Hematopoietic multipotent progenitor cell treated with erythropoietin and hydrocortisone succinate and interleukin-3 and kit ligand, for 15 days (in vitro differentiated cells): ENCODE data around the gene C1QL2.

Experiments used
- DNase-seq: peaks from one replicate; pipeline ENCODE4 v3.0.0-alpha.2; 2015; ENCODE audit warnings: low spot score

C1QL2 gene

DNA sequence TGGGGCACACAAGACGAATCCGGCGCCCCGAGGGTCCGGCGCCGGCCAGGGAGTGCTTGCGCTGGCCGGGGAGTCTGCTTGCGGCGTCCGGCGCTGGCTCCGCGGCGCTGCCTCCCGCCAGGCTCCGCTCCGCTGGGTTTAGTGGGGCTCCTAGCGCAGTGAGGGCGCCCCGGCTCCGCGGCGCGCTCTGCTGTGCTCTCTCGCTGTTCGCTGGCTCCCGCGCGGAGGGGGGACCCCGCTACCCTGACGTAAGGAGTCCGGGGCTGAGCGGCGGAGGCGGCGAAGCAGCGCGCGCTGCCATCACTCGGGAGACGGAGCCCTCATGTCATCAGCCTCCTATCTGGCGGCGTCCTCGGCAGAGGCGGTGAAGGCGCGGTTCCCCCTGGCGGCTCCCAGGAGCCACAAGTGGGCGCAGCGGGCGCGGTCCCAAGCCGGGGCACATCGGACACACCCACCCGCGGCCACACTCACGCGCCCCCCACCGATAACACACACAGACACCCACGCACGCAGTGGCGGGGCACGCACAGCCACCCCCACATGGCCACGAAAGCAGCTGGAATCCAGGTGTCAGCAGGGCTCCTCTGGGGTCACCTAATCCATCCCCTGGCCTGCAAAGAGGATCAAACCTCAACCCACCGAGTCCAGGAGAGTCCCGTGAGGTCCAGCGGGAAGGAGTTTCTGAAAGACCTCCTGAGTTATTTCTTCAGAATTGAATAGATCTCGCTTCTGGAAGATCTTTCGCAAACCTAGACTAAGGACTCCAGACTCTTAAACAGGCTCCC lies at the start of gene C1QL2:
Gene C1QL2, minus strand, starts transcription at position 189 of the 785 bp plus-strand sequence. CDS start 482 bp downstream, outside the sequence.
- DNase-seq, result no peak

DNA sequence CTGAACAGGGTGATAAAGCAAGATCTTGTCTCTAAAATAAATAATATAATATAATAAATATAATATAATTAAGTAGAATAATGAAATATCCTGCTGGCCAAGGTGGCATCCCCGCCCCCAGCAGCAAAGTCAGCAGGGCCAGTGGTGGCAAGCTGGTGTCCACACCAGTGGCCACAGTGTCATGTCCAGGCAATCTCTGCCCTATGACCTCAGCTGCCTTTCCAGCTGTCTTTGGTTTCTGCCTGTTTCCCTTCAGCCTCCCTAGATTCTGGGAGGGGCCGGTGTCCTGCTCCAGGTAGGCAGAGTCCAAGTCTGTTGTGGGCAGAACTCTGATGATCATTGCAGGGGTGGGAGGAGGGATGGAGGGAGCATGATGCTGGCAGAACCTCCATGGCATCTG lies 48.9 kb upstream of the C1QL2 start:
- no peak for DNase-seq

DNA sequence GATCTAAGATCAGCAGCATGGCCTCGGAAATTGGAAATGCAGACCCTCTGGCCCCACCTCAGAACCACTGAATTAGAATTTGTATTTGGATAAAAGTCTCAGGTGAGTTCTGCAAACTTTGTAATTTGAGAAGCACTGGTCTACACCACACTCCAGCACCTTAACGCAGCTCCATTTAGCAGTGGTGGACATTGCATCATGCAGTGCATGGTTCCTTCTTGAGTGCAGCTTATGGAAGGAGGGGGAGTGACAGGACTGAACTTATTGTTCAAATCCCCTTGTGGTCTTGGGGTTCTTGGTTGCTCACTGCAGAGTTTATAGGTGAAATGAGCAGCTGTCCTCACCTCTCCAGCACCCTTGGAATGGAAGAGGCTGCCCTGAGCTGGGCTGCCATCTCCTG lies 47.6 kb upstream of the C1QL2 start:
- no peak for DNase-seq

DNA sequence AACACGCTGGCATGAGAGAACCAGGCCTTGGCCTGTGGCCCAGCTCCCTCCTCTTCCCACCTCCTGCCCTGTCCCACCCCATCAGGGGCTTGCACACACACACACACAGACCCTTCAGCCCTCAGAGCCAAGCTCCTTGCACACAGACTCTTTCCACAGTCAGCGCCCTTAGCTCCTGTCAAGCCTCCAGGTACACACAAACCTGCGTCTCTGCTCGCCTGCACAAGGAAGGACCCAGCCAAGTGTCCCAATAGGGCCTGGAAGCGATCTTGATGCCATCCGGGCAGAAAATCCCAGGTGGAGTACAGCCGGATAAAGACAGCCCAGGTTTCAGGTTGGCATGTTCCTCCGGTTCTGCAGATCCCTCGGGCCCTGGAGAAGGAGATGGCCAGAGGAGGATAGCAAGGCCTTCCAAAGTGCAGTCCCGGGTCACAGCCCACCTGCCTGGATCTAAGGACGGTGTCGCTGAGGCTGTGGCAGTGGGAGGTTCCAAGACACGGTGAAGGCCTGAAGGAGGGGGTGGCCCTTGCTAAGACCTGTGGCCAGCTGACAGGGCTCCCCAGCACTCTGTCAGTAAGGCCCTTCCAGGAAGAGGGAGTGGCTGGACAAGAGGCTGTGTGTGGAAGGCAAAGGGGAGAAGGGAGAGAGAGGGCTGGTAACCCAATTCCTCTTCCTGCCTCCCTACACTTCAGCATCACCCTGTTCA lies 46.6 kb upstream of the C1QL2 start:
- DNase-seq, result no peak

DNA sequence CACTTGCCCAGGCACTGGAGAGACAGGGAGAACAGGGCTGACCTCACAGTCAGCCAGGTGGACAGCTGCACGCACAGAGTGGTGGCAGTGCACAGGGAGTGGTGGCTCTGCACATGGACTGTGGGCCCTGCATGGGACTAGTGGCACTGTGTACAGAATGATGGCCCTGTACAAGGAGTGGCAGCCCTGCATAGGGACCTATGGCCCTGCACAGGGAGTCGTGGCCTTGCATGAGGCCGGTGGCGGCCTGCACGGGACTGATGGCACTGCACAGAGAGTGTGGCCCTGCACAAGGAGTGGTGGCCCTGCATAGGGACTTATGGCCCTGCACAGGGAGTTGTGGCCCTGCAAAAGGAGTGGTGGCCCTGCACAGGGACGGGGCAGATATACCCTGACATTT lies 46.0 kb upstream of the C1QL2 start:
- no peak for DNase-seq

DNA sequence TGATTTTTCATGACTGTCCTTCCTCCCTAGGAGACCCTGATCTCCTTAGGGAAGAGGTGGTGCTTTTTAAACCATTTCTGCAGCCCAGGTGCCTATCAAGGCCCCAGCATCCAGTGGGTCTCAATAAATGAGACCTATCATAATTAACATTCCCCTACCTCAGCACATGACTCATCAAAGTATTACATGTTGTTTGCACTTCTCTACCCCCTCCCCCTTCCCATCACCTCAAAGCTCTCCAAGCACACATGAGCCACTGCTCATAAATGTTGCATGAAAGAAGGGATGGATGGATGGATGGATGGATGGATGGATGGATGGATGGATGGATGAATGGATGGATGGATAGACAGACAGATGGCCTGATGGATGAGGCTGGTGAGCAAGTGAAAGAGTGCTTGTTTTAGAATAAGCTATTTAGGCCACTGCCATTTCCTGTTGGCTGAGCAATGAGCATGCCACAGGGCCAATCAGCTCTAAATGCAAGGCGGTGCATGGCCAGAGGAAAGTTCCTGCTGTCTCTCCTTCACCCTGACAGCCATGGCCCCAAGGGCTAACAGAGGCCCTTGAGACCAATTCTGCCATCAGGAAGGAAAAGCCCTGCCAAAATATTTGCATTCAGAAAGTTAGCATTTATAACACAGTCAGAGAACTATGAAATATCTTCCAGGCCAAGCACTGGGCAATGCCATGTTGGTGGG lies 44.2 kb upstream of the C1QL2 start:
- DNase-seq, result no peak

DNA sequence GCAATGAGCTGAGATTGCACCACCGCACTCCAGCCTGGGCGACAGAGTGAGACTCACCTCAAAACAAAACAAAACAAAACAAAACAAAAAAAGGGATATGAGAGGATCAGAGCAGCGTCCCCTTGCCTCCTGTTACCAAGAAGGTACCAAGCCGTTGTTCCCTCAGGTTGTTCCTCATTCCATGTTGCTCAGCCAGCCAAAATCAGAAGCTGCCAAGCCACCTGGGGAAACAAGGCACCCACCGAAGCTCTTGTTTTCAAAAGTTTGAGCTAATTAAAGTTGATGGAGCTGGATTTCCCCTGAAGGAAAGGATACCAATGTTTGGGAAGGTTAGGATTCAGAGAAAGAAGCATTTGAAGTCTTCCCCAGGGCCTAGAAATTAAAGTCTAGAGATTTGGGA lies 43.3 kb upstream of the C1QL2 start:
- no peak for DNase-seq

DNA sequence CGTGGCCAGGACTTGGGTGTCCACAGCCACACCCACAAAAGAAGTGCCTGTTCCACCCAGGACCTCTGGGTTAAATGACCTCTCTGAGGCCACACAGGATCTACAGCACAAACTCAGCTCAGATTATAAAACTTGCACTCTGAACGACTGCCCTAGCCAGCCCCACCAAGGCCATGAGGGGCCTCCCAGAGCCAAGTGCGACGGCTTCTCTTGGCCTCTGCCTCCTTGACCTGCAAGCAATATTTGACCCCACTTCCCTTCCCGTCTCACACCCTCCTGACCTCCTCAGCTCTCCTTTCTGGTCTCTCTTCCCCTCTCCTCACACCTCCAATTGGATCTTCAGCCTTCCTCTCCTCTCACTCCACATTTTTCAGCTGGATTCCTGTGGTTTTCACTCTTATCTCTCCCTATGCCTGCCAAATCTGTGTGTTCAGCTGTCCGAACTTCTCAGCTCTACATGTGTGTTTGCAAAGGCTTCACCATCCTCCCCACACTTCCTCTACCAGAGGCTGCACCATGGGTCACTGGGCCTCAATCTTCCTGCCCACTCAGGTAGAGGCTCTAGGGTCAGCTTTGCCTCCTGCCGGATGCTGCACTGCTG lies 39.8 kb upstream of the C1QL2 start:
- no peak for DNase-seq

DNA sequence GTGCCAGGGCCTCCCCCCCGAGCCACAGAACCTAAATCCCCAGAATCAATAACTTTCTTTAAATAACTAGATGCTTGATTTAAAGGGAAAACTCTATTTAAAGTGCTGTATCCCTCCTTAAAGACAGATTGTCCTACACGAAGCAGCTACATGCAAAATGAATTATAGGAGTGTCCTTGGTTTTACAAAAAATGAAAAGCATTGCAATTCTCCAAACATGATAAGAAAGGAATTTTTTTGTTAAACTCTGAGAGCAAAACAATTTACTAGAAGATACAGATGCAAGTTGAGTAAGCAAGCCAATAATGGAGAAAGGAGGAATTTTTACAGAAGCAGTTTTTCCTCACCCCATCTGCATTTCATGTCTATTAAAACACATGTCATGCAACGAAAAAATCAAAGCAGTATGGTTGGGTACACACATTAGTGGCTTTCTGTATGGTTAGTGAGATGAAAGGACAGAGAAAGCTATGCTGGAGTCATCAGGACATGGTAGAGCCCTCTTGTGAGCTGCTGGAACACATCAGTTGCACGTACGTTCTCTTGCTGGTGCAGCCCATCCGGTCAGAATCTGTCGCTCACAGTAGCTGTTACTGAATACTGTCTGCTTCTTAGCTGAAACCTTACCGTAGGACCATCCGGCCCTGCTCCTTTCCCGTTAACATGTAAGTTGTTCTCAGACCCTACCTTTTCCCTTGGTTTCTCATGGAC lies 39.1 kb upstream of the C1QL2 start:
- no peak for DNase-seq

DNA sequence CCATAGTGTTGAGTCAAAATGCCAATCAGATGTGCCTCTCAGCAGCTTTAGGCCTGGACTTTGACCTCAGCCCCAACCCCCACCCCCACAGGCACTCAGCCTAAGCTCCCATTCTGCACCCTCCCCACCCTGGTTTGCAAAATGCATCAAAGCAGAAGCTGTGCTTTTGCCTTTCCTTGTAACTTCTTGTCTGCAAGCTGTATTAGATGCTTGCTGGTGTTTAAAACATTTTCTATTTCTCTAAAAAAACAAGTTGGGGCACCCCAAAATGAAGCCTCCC lies 38.5 kb upstream of the C1QL2 start:
- no peak for DNase-seq

DNA sequence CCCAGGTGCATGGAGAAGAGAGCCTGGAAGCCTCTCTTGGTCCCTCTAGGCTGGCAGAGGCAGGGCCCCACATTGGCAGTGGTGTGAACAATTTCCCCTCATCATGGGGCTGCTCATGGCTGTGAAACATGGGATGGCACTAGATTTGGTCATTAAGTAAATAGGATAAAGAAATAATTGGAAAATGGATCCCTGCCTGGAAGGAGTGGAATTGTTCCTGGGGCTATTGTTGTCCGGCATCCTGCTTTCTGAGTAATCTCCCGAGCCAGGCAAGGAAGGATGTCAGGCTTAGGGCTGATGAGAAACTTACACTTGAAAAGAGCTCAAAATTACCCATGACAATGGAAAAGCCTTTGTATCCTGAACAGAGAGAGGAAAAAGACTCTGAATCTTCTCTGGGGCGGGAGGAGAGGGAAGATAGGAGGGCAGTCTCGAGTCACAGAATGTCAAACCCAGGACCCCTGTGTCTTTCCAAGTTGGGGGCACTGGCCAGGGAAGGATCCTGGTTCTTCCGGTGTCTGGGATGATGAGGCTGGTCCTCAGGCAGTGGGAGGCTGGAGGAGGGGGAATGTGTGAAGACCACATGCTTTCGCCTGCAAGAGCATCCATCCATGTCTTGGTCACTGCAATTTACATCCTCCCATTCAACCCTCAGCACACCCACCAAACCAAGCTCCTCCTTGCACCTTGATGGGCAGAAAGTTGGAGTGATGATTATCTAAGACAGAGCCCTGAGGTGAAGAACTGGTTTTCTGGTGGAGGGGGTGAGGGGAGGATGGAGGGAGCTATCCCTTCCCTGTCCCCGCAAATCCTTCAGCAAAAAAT lies 38.0 kb upstream of the C1QL2 start:
- DNase-seq, result no peak

DNA sequence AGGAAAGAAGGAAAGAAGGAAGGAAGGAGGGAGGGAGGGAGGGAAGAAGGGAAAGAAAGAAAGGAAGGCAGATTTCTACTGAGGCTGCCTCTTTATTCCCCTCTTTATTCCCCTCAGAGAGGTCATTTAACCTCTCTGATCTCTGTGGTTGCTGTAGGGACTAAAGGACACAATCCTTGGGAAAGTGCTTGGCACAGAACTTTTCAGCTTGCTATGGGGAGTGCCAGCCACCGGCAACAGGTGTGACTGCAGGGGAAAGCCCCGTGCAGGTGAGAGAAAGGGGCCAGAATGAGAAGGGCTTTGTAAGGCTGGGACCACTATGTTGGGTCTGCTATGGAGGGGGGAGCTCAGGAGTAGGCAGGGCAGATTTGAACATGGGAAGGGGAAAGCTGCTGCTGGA lies 37.3 kb upstream of the C1QL2 start:
- no peak for DNase-seq

DNA sequence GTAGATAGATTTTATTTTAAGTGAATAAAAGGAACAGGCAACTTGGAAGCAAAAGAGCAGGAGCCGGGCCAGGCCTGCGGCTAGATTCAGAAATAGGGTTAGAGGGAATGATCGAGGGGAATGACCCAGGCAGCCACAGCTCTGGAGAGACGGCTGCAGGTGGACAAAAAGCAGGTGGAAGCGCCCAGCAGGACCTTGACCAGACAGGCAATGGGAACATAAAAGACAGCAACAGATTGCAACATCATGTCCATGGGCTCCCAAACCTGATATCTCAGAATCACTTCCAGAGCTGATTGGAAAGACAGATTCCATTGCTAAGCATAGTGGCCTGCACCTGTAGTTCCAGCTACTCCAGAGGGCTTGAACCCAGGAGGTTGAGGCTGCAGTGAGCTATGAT lies 36.5 kb upstream of the C1QL2 start:
- DNase-seq, result no peak

DNA sequence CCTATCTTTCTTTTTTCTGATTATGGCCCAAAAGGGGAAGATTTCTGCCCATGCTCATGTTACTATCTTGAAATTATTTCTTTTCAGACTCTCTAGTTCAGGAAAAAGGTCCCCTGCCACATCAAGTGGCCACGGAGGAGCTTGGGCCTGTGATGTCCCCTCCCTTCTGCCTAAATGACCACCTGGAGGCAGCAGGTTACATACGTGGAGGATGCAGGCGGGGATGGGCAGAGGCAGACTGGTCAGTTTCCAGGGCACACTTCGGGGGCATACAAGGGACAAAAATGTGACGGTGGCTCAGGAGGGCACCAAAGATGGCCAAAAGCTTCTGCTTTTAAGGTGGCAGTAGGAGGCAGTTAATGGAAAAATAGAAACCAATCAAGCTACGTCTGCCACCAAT lies 34.3 kb upstream of the C1QL2 start:
- no peak for DNase-seq

DNA sequence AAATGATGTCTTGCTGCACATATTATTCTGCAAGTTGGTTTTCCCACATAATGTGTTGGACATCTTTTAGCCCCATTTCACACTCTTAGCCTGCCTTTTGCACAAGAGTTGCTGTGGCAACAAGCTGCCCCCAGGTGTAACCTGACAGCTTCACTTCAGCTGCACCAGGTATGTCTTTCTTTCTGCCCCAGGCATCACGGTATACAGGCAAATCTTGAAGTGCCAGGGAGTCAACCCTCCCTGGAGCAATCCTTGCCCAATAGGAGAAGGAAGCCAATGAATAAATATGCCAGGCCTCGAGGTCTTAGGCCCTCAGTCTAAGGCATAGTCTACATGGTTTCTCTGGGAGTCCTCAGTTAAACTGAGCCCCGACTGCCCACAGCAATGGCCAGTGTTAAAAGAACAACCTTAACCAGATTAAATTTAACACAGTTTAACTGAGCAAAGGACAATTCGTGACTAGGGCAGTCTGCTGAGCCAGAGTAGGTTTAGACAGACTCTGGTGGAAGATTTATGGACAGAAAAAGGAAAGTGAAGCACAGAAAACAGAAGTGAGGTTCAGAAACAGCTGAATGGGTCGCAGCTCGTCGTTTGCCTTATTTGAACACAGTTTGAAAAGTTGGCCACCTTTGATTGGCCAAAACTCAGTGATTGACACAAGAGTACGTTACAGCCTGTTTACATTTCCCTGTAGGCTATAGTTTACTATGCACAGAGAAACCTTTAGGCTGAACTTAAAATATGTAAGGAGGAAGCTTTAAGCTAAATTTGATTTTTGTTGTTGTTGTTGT lies 32.0 kb upstream of the C1QL2 start:
- DNase-seq, result no peak

DNA sequence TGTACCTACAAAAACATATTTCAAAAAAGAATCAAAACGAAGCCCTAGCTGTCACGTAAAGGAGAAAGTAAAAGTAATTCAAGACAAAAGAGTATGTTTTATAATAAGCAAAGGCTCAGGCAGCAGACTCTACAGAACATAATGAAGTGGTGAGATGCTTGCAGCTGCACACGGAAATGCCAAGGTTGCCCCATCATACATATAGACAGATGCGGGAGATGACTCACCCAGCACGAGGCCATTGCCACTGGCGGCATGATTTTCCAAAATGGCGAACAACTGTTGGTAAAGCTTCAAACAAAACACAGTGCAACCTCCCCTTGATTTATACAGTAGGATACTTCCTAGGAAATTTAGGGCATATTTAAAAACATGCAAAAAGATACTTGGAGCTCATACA lies 26.0 kb upstream of the C1QL2 start:
- DNase-seq, result no peak

DNA sequence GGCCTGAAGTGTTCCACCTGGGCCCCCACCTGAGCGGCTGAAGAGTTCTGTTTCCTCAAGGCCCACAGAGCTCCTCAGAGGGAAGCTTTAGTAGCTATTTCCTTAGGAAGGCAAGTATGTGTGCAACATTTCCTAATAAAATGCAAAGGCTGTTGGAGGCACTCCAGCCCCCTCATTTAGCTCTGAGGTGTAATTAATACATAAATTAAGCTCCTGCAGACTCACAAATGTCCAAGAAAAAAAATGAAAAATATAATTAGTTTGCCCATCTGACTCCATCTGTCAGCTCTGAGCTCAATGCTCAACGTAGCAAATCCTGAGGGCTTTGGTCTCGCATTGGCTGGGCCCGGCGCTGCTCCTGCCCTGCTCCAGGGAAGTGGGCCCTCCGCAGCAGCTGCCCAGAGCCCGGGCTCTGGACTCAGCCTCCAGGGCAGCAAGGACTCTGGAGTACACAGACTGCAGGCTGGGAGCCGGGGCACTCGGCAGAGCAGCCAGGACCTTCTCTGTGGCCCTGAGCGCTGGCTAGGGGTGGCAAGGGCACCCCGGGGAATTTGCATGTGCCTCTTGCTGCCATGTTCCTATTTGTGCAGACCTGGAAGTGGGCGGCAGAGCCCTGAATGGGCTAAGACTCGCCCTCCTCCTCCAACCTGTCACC lies 23.4 kb upstream of the C1QL2 start:
- no peak for DNase-seq

DNA sequence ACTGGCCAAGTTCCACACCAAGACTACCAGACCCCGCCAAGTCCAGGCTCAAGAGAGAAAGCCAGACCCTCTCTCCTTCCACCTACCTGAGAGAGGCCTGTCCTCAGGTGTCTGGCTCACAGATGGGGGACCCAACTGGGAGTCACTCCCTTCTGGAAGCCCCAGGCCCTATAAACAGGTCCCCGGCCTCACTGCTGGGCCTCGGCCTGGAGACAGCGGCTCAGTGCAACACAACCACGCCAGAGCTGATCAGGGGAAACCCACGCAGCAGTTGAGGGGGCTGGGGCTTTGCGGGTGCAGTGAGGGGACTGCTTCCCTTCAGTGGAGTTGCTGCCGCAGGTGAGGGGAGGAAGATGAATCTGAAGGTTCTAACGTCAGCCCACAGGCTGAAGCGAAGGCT lies 22.8 kb upstream of the C1QL2 start:
- DNase-seq, result no peak

DNA sequence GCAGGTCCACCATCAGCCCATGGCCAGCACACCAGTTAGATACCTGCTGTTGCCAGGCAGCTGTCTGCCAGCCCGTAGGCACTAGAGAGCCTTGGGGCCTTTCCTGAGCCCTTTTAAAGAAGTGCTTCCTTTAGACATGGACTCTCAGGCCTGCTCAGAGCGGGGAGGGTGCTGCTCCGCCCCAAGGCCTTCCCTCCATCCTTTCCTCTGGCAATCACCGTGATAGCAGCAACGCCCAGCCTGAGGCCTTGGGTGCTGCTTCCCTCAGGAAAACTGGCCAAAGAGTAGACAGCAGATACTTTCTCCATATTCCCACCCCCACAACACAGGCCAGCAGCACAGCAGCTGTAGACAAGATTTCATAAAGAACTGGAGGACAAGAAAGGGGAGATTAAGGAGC lies 22.3 kb upstream of the C1QL2 start:
- DNase-seq, result no peak

DNA sequence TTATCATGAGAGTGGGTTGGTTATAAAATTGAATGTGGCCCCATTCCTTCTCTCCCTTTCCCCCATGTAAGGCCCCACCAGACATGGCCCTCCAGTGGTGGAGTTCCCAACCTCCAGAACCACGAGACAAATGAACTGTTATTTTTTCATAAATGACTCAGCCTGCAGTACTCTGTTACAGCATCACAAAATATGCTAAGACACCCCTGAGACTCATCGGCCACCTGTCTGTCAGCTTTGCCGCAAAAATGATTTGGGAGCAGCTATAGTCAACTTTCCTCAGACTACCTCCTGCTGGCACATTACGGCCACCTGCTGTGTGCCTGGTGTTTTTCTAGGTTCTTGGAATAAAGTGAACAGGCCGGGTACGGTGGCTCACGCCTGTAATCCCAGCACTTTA lies 21.4 kb upstream of the C1QL2 start:
- DNase-seq, result no peak
